Measurements from ENCODE around the gene HYAL3. TPM values are rescaled to one million over a fixed set of nuclear protein-coding genes. Genes with fewer than 3 reads are reported as not detected.

Gene HYAL3
- total and polyA plus RNA-seq, 2 of the 13 experiments (the other 11 are each of a cell fraction or from before 2014, with no cell fraction given) = 5.5 to 10.4 TPM

DNA sequence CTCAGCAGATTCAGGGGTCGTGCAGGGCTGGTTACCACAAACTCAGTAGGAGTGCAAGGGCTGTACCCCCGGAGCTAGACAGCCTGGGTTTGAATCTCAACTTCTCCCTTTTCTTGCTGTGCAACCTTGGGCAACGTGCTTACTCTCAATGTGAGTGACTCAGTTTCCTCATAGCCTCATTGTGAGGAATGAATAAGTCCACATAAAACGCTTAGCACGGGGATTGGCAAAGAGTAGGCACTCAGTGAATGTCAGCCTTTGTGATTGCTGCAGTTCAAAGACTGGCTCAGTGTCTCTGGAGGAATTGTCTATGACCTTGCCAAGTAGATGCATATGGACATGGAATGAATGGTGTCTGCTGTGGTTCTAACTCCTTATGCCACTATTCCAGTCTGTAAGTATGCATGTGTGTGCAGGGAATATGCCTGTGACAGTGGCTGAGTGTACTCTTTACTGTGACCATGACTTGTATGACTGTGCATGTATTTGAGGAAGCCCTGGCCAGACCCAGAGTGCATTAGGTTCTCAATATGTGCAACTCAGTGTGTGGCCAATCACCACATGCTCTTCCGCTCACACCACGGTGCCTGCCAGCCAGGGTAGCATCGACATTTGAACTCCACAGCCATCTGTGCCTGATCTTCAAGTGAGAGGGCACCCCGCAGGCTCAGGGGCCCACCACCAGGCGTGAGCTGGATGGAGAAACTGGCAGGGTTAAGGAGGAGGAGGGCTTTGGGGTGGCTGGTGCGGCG is 900 bp upstream of the HYAL3 start (continued):
- TF ChIP-seq, protein P1, sequence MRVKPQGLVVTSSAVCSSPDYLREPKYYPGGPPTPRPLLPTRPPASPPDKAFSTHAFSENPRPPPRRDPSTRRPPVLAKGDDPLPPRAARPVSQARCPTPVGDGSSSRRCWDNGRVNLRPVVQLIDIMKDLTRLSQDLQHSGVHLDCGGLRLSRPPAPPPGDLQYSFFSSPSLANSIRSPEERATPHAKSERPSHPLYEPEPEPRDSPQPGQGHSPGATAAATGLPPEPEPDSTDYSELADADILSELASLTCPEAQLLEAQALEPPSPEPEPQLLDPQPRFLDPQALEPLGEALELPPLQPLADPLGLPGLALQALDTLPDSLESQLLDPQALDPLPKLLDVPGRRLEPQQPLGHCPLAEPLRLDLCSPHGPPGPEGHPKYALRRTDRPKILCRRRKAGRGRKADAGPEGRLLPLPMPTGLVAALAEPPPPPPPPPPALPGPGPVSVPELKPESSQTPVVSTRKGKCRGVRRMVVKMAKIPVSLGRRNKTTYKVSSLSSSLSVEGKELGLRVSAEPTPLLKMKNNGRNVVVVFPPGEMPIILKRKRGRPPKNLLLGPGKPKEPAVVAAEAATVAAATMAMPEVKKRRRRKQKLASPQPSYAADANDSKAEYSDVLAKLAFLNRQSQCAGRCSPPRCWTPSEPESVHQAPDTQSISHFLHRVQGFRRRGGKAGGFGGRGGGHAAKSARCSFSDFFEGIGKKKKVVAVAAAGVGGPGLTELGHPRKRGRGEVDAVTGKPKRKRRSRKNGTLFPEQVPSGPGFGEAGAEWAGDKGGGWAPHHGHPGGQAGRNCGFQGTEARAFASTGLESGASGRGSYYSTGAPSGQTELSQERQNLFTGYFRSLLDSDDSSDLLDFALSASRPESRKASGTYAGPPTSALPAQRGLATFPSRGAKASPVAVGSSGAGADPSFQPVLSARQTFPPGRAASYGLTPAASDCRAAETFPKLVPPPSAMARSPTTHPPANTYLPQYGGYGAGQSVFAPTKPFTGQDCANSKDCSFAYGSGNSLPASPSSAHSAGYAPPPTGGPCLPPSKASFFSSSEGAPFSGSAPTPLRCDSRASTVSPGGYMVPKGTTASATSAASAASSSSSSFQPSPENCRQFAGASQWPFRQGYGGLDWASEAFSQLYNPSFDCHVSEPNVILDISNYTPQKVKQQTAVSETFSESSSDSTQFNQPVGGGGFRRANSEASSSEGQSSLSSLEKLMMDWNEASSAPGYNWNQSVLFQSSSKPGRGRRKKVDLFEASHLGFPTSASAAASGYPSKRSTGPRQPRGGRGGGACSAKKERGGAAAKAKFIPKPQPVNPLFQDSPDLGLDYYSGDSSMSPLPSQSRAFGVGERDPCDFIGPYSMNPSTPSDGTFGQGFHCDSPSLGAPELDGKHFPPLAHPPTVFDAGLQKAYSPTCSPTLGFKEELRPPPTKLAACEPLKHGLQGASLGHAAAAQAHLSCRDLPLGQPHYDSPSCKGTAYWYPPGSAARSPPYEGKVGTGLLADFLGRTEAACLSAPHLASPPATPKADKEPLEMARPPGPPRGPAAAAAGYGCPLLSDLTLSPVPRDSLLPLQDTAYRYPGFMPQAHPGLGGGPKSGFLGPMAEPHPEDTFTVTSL (CRISPR knock-in tag; IDR thresholded peaks at IDR 0.05; ENCODE audit: borderline replicate concordance) = no peak
- TF ChIP-seq THYN1 (CRISPR knock-in tag; IDR thresholded peaks at IDR 0.05; ENCODE audit: borderline replicate concordance, low read depth) = no peak
- no peak for TF ChIP-seq RNF2 (conservative IDR thresholded peaks at IDR 0.05; ENCODE audit: low read depth)
- TF ChIP-seq TSC22D2 (CRISPR knock-in tag; IDR thresholded peaks at IDR 0.05; ENCODE audit: borderline replicate concordance) = no peak
- TF ChIP-seq JDP2 (CRISPR knock-in tag; IDR thresholded peaks at IDR 0.05; ENCODE audit: borderline replicate concordance) = no peak
- TF ChIP-seq RFX1 (IDR thresholded peaks at IDR 0.05) = no peak
- TF ChIP-seq, protein P2, sequence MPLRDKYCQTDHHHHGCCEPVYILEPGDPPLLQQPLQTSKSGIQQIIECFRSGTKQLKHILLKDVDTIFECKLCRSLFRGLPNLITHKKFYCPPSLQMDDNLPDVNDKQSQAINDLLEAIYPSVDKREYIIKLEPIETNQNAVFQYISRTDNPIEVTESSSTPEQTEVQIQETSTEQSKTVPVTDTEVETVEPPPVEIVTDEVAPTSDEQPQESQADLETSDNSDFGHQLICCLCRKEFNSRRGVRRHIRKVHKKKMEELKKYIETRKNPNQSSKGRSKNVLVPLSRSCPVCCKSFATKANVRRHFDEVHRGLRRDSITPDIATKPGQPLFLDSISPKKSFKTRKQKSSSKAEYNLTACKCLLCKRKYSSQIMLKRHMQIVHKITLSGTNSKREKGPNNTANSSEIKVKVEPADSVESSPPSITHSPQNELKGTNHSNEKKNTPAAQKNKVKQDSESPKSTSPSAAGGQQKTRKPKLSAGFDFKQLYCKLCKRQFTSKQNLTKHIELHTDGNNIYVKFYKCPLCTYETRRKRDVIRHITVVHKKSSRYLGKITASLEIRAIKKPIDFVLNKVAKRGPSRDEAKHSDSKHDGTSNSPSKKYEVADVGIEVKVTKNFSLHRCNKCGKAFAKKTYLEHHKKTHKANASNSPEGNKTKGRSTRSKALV (CRISPR knock-in tag; IDR thresholded peaks at IDR 0.05) = no peak
- peak; percentile 28 for TF ChIP-seq RBM22 (optimal IDR thresholded peaks at IDR 0.05; ENCODE audit: low read length)
- TF ChIP-seq ZBTB38 (CRISPR knock-in tag; IDR thresholded peaks at IDR 0.05) = peak; percentile 96
- TF ChIP-seq WIZ (CRISPR knock-in tag; IDR thresholded peaks at IDR 0.05) = no peak
- no peak for TF ChIP-seq ZNF143 (CRISPR knock-in tag; IDR thresholded peaks at IDR 0.05)
- TF ChIP-seq MED13 (CRISPR knock-in tag; IDR thresholded peaks at IDR 0.05) = peak; percentile 12; the same call in 1 of the 2 replicates
- TF ChIP-seq, protein P3, sequence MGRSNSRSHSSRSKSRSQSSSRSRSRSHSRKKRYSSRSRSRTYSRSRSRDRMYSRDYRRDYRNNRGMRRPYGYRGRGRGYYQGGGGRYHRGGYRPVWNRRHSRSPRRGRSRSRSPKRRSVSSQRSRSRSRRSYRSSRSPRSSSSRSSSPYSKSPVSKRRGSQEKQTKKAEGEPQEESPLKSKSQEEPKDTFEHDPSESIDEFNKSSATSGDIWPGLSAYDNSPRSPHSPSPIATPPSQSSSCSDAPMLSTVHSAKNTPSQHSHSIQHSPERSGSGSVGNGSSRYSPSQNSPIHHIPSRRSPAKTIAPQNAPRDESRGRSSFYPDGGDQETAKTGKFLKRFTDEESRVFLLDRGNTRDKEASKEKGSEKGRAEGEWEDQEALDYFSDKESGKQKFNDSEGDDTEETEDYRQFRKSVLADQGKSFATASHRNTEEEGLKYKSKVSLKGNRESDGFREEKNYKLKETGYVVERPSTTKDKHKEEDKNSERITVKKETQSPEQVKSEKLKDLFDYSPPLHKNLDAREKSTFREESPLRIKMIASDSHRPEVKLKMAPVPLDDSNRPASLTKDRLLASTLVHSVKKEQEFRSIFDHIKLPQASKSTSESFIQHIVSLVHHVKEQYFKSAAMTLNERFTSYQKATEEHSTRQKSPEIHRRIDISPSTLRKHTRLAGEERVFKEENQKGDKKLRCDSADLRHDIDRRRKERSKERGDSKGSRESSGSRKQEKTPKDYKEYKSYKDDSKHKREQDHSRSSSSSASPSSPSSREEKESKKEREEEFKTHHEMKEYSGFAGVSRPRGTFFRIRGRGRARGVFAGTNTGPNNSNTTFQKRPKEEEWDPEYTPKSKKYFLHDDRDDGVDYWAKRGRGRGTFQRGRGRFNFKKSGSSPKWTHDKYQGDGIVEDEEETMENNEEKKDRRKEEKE (IDR thresholded peaks at IDR 0.05) = no peak
- TF ChIP-seq, protein P4, sequence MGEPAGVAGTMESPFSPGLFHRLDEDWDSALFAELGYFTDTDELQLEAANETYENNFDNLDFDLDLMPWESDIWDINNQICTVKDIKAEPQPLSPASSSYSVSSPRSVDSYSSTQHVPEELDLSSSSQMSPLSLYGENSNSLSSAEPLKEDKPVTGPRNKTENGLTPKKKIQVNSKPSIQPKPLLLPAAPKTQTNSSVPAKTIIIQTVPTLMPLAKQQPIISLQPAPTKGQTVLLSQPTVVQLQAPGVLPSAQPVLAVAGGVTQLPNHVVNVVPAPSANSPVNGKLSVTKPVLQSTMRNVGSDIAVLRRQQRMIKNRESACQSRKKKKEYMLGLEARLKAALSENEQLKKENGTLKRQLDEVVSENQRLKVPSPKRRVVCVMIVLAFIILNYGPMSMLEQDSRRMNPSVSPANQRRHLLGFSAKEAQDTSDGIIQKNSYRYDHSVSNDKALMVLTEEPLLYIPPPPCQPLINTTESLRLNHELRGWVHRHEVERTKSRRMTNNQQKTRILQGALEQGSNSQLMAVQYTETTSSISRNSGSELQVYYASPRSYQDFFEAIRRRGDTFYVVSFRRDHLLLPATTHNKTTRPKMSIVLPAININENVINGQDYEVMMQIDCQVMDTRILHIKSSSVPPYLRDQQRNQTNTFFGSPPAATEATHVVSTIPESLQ (CRISPR knock-in tag; conservative IDR thresholded peaks at IDR 0.05) = no peak
- no peak for TF ChIP-seq ZSCAN30 (CRISPR knock-in tag; IDR thresholded peaks at IDR 0.05)
